Loucy (cell line): ENCODE results near the gene OR11A1.

Experiments used
- H2AFZ ChIP-seq: fragments of 200-600 bp; sonication (generic); 2 replicates; pipeline ENCODE4 v1.6.0; 2016; ENCODE audit warnings: antibody characterized with exemption, mild to moderate bottlenecking, low read length, moderate library complexity
- H3F3A ChIP-seq: fragments of 200-600 bp; 2 replicates; pipeline ENCODE4 v1.6.0; 2016; ENCODE audit warnings: antibody characterized with exemption, low read depth, mild to moderate bottlenecking
- H3K27me3 ChIP-seq: fragments of 200-600 bp; sonication (generic); 2 replicates; pipeline ENCODE4 v1.6.1; 2014; ENCODE audit warnings: low read length, mild to moderate bottlenecking; ENCODE audit not compliant: insufficient read depth, poor library complexity, severe bottlenecking
- H3K36me3 ChIP-seq: fragments of 200-600 bp; sonication (generic); 2 replicates; pipeline ENCODE4 v1.6.1; 2016; ENCODE audit warnings: low read length; ENCODE audit not compliant: insufficient read depth
- H3K4me1 ChIP-seq: fragments of 200-600 bp; sonication (generic); 2 replicates; pipeline ENCODE4 v1.5.1; 2014; ENCODE audit warnings: low read length, mild to moderate bottlenecking; ENCODE audit not compliant: insufficient read depth, poor library complexity, severe bottlenecking
- H3K4me2 ChIP-seq: fragments of 200-600 bp; sonication (generic); 2 replicates; pipeline ENCODE4 v1.6.0; 2014; ENCODE audit warnings: antibody characterized with exemption, low read length, low read depth, mild to moderate bottlenecking; ENCODE audit not compliant: poor library complexity, severe bottlenecking
- H3K4me3 ChIP-seq: fragments of 200-600 bp; sonication (generic); 2 replicates; pipeline ENCODE4 v1.5.1; 2014; ENCODE audit warnings: low read length, mild to moderate bottlenecking, mixed read lengths; ENCODE audit not compliant: poor library complexity, severe bottlenecking
- H3K79me2 ChIP-seq: fragments of 200-600 bp; sonication (generic); 2 replicates; pipeline ENCODE4 v1.6.1; 2014; ENCODE audit warnings: low read length; ENCODE audit not compliant: insufficient read depth
- H3K9ac ChIP-seq: fragments of 200-600 bp; sonication (generic); 2 replicates; pipeline ENCODE4 v1.6.0; 2014; ENCODE audit warnings: mild to moderate bottlenecking, low read depth, low read length, moderate library complexity; ENCODE audit not compliant: poor library complexity, severe bottlenecking
- H3K9me2 ChIP-seq: fragments of 200-600 bp; sonication (generic); replicated peaks from 2 replicates; pipeline ENCODE4 v1.6.1; 2016; ENCODE audit warnings: low read depth, low read length, mixed read lengths
- H3K9me3 ChIP-seq: fragments of 200-600 bp; sonication (generic); 2 replicates; pipeline ENCODE4 v1.6.1; 2014; ENCODE audit warnings: mild to moderate bottlenecking, antibody characterized with exemption, low read length, low read depth; ENCODE audit not compliant: insufficient read depth
- H4K20me1 ChIP-seq: fragments of 200-600 bp; sonication (generic); 2 replicates; pipeline ENCODE4 v1.6.0; 2014; ENCODE audit warnings: antibody characterized with exemption, low read length, mild to moderate bottlenecking; ENCODE audit not compliant: insufficient read depth, poor library complexity, severe bottlenecking
- CTCF ChIP-seq: fragments of 200-600 bp; sonication (generic); conservative IDR thresholded peaks from 2 replicates; pipeline ENCODE4 v1.5.1; 2014; ENCODE audit warnings: mild to moderate bottlenecking, antibody characterized with exemption, low read length
- EZH2phosphoT487 ChIP-seq: fragments of 200-600 bp; IDR thresholded peaks from 2 replicates; pipeline ENCODE4 v1.6.1; 2018; ENCODE audit warnings: antibody characterized with exemption, mild to moderate bottlenecking, moderate library complexity, borderline replicate concordance

OR11A1 gene

GRCh38 chr6:29501106-29501505 lies 44.2 kb upstream of the OR11A1 start:
- Histone ChIP-seq H3K9me3 (no peaks in the 10 kb centered on the region), H2AFZ (no peak overlapping the region), H3F3A (no peaks in the 10 kb centered on the region), H3K9me2 (no peaks in the 10 kb centered on the region), H3K4me1 (peaks cover 6% of the 10 kb centered on the region), H3K4me3 (no peak overlapping the region), H3K9ac (no peak overlapping the region), H3K36me3 (no peaks in the 10 kb centered on the region), H4K20me1 (no peaks in the 10 kb centered on the region), H3K79me2 (no peaks in the 10 kb centered on the region), H3K27me3 (no peaks in the 10 kb centered on the region), H3K4me2 (no peak overlapping the region)
- no peak for TF ChIP-seq EZH2phosphoT487
- no peak for TF ChIP-seq CTCF

GRCh38 chr6:29500594-29500993 lies 43.7 kb upstream of the OR11A1 start:
- no peaks in the 10 kb centered on the region for H3K9me3 ChIP-seq
- no peaks in the 10 kb centered on the region for H3K27me3 ChIP-seq
- H3K79me2 ChIP-seq: no peaks in the 10 kb centered on the region
- no peak for TF ChIP-seq CTCF
- no peak for TF ChIP-seq EZH2phosphoT487
- H3K36me3 ChIP-seq: no peaks in the 10 kb centered on the region
- no peaks in the 10 kb centered on the region for H3F3A ChIP-seq
- no peak overlapping the region for H2AFZ ChIP-seq
- no peak overlapping the region for H3K9ac ChIP-seq
- no peaks in the 10 kb centered on the region for H4K20me1 ChIP-seq
- peaks cover 6% of the 10 kb centered on the region for H3K4me1 ChIP-seq
- H3K4me2 ChIP-seq: no peak overlapping the region
- H3K4me3 ChIP-seq: no peak overlapping the region
- H3K9me2 ChIP-seq: no peaks in the 10 kb centered on the region

- Histone ChIP-seq H3K9ac (no peak overlapping the region), H3K4me2 (no peak overlapping the region), H4K20me1 (no peaks in the 10 kb centered on the region), H3K4me3 (no peak overlapping the region), H3K27me3 (no peaks in the 10 kb centered on the region), H2AFZ (no peak overlapping the region), H3K9me2 (no peaks in the 10 kb centered on the region), H3K36me3 (no peaks in the 10 kb centered on the region), H3K4me1 (peaks cover 6% of the 10 kb centered on the region), H3K9me3 (no peaks in the 10 kb centered on the region), H3K79me2 (no peaks in the 10 kb centered on the region), H3F3A (no peaks in the 10 kb centered on the region)
- no peak for TF ChIP-seq EZH2phosphoT487
- no peak for TF ChIP-seq CTCF
Measured at GRCh38 chr6:29499704-29500103, 42.8 kb upstream of the OR11A1 start.
